HG03025 (cell line): Measurements from ENCODE around the gene LGR5.
A peak's percentile ranks its signal among the peaks of the same experiment; 100 is the strongest.

ENCODE experiments used
- ATAC-seq: cut with Tn5 transposase; IDR thresholded peaks from one replicate; pipeline ENCODE4 v1.9.1; 2021; ENCODE audit warnings: mild to moderate bottlenecking, moderate library complexity; ENCODE audit not compliant: unreplicated experiment, low FRiP score

Gene LGR5, protein sequence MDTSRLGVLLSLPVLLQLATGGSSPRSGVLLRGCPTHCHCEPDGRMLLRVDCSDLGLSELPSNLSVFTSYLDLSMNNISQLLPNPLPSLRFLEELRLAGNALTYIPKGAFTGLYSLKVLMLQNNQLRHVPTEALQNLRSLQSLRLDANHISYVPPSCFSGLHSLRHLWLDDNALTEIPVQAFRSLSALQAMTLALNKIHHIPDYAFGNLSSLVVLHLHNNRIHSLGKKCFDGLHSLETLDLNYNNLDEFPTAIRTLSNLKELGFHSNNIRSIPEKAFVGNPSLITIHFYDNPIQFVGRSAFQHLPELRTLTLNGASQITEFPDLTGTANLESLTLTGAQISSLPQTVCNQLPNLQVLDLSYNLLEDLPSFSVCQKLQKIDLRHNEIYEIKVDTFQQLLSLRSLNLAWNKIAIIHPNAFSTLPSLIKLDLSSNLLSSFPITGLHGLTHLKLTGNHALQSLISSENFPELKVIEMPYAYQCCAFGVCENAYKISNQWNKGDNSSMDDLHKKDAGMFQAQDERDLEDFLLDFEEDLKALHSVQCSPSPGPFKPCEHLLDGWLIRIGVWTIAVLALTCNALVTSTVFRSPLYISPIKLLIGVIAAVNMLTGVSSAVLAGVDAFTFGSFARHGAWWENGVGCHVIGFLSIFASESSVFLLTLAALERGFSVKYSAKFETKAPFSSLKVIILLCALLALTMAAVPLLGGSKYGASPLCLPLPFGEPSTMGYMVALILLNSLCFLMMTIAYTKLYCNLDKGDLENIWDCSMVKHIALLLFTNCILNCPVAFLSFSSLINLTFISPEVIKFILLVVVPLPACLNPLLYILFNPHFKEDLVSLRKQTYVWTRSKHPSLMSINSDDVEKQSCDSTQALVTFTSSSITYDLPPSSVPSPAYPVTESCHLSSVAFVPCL

DNA sequence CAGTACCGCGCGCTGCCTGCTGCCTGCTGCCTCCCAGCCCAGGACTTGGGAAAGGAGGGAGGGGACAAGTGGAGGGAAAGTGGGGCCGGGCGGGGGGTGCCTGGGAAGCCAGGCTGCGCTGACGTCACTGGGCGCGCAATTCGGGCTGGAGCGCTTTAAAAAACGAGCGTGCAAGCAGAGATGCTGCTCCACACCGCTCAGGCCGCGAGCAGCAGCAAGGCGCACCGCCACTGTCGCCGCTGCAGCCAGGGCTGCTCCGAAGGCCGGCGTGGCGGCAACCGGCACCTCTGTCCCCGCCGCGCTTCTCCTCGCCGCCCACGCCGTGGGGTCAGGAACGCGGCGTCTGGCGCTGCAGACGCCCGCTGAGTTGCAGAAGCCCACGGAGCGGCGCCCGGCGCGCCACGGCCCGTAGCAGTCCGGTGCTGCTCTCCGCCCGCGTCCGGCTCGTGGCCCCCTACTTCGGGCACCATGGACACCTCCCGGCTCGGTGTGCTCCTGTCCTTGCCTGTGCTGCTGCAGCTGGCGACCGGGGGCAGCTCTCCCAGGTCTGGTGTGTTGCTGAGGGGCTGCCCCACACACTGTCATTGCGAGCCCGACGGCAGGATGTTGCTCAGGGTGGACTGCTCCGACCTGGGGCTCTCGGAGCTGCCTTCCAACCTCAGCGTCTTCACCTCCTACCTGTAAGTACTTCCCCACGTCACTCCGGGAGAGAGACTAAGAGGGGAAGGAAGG is at the start of gene LGR5:
LGR5 (plus strand) TSS at position 186 of the 732 bp plus-strand sequence; CDS start at position 469, 283 bp downstream.
- no peak for ATAC-seq

DNA sequence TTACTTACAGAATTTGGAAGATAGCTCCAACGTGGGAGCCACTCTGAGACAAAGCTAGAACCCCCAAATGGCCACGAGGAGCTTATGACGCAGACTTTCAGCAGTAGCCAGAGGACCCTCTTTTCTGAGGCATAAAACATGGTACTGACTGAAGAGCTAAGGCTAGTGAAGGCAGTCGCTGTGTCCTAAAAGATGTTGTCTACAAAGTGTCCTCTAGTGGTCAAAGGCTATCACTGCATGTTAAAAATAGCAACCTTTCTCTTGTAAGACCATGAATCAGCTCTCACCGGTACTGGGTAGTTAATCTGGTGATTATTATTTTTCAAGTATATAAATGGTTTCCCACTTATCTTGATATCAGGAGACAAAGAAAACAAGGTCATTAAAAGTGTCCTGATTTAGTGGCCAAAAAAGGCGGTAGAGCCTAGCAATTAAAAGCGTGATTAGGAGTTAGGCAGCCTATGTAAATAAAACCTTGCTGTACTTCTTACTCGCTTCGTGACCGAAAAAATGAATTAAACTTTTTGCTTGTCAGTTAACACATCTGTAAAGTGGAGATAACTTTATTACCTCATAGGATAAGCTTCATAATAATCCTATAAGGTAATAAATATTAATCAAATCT is 47.0 kb upstream of the LGR5 start:
- peak; percentile 95 for ATAC-seq

GRCh38 chr12:71393625-71394024 is 46.0 kb upstream of the LGR5 start:
- no peak for ATAC-seq

- ATAC-seq = no peak
Observed at GRCh38 chr12:71397433-71397954, 42.1 kb upstream of the LGR5 start.

DNA sequence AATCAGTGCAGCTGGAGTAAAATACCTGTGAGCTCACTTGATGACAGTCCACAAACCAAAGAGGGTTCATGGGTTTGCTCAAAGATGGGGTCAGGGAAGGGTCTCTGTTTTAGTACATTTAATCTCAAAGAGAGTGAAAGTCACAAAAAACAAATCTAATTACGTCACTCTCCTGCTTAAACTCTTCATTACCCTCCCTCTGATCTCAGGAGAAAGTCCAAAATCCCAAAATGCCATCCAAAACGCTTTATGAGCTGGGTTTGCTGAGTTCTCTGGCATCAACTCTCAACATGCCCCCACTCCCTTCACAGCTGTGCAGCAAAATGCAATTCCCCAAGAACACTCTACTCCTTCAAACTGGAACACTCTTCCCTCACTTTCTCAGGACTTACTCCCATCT is 40.4 kb upstream of the LGR5 start:
- ATAC-seq = no peak

DNA sequence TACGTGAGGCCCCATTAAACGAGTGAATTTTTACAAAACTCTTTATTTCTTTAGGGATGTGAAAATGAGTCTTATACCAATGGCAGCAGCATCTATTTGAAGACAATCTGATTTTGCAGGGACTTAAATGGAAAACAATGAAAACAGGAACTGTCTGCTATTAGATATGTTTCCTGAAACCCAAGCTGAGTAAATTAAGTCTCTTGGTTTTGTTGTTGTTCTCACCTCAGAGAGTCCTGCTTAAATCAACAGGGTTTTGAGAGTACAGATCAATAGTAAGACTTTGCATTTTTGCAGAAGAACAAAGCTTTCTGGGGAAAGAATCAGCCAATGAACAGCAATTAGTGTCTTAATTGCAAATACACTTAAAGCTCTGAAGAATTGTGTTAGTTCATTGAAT is 39.1 kb upstream of the LGR5 start:
- peak; percentile 85 for ATAC-seq

DNA sequence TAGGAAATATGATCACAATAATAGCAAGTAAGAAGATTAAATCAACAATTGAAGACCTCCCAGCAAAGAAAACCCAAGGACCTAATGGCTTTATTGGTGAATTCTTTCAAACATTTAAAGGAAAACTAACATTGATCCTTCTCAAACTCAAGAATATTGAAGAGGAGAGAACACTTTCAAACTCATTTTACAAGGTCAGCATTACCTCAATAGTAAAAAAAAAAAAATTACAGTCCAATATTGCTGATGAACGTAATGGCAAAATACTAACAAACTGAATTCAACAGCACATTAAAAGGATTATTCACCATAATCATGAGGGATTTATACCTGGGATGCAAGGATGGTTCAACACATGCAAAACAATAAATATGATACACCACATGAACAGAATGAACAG is 33.7 kb upstream of the LGR5 start:
- ATAC-seq = no peak

- ATAC-seq = no peak
Observed at GRCh38 chr12:71407732-71408131, 31.9 kb upstream of the LGR5 start.

- ATAC-seq = no peak
Observed at GRCh38 chr12:71410844-71411243, 28.8 kb upstream of the LGR5 start.

GRCh38 chr12:71411635-71412034 is 28.0 kb upstream of the LGR5 start:
- ATAC-seq = no peak

GRCh38 chr12:71415336-71416231 is 24.0 kb upstream of the LGR5 start:
- ATAC-seq = peak; percentile 82

DNA sequence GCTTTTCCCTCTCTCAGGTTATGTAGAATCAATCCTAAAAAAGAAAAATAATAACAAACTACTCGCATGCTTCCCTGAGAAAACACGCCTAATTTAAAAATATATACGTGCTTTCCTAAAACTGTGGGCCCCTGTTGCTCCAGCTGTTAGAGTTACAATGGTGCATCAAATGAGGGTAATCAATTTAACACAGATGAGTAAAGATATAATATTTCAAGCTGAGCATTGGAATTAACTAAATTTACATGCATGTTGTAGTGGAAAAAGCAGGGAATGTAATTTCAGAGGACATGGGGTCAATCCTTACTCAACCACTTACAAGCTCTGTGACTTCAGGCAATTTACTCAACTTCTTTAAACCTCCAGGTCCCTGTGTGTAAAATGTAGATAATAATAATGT is 22.4 kb upstream of the LGR5 start:
- ATAC-seq = no peak

DNA sequence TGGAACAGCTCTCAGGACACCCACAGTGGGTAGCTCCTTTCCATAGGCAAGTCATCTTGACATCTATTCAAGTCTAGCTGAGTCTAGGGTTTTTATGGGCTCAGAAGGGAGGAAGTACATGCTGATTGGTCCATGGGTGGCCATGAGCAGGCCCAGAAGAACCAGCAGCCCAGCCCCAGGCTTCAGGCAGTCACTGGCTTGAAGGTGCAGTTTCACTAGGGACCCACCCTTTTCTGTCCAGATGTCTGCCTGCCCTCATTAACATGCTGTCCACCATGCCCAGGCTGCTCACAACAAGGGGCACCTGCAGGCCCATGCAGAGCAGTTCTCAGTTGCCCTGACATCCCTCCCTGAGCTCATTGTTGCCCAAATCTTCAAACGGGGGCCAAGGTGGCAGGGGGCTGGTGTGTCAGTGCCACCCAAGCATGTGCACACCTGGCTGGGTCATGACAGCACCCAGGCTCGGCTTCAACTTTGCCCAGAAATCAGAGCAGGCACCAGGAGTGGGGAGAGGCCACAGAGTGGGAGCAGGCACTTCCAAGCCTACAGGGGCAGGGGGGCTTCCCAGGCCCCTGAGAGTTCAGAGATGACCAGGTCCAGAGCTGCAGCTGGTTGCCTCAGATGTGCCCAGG is 18.7 kb upstream of the LGR5 start:
- no peak for ATAC-seq

- ATAC-seq = no peak
Observed at GRCh38 chr12:71425568-71426299, 13.9 kb upstream of the LGR5 start.

DNA sequence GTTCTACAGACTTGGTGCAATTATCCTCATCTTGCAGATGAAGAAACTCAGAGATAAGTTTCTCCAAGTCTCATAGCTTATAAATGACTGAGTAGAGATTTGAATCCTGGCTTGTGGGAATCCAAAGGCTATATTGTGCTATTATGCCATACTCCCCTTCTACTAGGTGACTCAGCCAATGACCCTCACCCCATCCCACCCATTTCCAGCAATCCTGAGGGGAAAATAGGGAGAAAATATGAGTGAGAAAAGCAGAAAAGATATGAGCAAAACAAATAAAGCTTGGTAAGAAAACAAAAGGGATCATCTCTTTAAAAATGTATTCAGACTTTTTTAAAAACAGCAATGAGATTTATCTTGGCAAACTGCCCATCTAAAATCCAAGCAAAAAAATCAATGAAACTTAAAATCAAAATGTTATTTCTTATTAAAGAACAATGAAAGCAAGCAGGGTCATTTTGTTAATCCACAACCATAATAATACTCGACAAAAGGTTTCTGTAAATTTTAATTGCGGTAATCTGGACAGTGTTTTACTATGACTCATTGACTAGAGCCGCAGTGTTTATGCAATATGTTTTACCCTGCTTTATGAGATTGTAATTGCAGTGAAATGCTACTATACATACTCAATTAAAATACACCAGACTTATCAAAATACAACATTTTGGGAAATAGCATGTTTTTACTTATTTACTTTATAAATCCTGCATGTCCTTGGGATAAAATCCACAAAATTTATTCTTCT is 13.1 kb upstream of the LGR5 start:
- ATAC-seq = no peak

DNA sequence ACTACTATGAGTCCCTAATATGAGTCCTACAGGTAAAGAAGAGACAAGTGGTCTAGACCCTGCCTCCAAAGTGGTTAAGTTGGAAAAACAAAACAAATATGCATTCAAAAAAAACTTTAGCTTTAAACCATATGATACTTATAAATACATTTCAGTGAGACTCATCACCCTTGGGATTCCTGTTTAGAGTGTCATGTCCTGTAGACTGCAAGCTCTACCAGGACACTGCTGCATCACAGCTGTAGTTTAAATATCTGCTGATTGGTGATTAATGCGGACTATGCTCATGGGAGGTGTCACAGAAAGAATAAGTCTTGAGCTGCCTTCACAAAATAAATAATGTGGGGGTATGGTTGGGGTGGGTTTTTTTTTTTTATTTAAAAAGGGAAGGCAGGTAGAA is 8.8 kb upstream of the LGR5 start:
- ATAC-seq = no peak

DNA sequence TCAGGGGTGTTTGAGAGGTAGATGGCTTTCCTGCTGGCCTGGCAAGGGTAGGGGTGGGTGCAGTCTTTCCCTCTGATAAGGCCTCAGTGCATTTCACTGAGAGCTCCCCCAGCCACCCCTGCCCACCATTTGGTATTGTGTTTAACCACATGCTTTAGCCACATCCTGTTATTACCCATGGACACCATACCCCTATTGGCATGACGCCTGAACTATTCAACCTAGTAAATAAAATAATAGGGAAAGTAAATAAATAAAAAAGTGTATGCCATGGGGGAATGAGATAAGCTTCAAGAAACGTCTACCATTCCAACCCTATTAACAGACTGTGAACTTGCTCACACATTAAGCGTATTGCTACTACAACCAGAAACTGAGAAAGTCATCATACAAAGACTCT is 7.6 kb upstream of the LGR5 start:
- ATAC-seq = no peak
